ENCODE measurements around the gene ADAMTS14. TPM values are rescaled to one million over a fixed set of nuclear protein-coding genes. Genes with fewer than 3 reads are reported as not detected.

Gene ADAMTS14, protein sequence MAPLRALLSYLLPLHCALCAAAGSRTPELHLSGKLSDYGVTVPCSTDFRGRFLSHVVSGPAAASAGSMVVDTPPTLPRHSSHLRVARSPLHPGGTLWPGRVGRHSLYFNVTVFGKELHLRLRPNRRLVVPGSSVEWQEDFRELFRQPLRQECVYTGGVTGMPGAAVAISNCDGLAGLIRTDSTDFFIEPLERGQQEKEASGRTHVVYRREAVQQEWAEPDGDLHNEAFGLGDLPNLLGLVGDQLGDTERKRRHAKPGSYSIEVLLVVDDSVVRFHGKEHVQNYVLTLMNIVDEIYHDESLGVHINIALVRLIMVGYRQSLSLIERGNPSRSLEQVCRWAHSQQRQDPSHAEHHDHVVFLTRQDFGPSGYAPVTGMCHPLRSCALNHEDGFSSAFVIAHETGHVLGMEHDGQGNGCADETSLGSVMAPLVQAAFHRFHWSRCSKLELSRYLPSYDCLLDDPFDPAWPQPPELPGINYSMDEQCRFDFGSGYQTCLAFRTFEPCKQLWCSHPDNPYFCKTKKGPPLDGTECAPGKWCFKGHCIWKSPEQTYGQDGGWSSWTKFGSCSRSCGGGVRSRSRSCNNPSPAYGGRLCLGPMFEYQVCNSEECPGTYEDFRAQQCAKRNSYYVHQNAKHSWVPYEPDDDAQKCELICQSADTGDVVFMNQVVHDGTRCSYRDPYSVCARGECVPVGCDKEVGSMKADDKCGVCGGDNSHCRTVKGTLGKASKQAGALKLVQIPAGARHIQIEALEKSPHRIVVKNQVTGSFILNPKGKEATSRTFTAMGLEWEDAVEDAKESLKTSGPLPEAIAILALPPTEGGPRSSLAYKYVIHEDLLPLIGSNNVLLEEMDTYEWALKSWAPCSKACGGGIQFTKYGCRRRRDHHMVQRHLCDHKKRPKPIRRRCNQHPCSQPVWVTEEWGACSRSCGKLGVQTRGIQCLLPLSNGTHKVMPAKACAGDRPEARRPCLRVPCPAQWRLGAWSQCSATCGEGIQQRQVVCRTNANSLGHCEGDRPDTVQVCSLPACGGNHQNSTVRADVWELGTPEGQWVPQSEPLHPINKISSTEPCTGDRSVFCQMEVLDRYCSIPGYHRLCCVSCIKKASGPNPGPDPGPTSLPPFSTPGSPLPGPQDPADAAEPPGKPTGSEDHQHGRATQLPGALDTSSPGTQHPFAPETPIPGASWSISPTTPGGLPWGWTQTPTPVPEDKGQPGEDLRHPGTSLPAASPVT
- 1.6 and 2.5 TPM in 2 replicates for total RNA-seq

GRCh38 chr10:70672165-70673042 lies at the start of gene ADAMTS14:
ADAMTS14 (plus strand) TSS chr10:70672506; CDS start chr10:70672803, 297 bp downstream.

GRCh38 chr10:70785190-70785589 lies 112.9 kb downstream of the ADAMTS14 start, which contains the start of gene TBATA:
TBATA (minus strand) TSS chr10:70785377; CDS start chr10:70783379, 1,998 bp downstream.

Other genes with a start within 250 kb of the ADAMTS14 start
- gene NODAL, start 230.8 kb upstream of the ADAMTS14 start, total RNA-seq = not detected in 2 replicates
- 2.6 and 3.9 TPM in 2 replicates for gene PALD1, start 193.7 kb upstream of the ADAMTS14 start, total RNA-seq
- not detected in 2 replicates for gene PRF1, start 69.8 kb upstream of the ADAMTS14 start, total RNA-seq
- gene TBATA, start 112.9 kb downstream of the ADAMTS14 start, total RNA-seq = not detected in 2 replicates
- 35.8 and 57.9 TPM in 2 replicates for gene SGPL1, start 143.4 kb downstream of the ADAMTS14 start, total RNA-seq
- gene PCBD1, start 216.1 kb downstream of the ADAMTS14 start, total RNA-seq = 108 and 123 TPM in 2 replicates